Activated CD4-positive, alpha-beta T cell treated with anti-CD3 and anti-CD28 coated beads, Interleukin-2, amount 50 U/mL, for 48 hours (primary cell): Measurements from ENCODE around the gene FREY1.
A peak's percentile ranks its signal among the peaks of the same experiment; 100 is the strongest.

Source experiments
- DNase-seq, 2 experiments: peaks; one replicate each; pipeline ENCODE4 v3.0.0-alpha.2; 2020

FREY1 gene

DNA sequence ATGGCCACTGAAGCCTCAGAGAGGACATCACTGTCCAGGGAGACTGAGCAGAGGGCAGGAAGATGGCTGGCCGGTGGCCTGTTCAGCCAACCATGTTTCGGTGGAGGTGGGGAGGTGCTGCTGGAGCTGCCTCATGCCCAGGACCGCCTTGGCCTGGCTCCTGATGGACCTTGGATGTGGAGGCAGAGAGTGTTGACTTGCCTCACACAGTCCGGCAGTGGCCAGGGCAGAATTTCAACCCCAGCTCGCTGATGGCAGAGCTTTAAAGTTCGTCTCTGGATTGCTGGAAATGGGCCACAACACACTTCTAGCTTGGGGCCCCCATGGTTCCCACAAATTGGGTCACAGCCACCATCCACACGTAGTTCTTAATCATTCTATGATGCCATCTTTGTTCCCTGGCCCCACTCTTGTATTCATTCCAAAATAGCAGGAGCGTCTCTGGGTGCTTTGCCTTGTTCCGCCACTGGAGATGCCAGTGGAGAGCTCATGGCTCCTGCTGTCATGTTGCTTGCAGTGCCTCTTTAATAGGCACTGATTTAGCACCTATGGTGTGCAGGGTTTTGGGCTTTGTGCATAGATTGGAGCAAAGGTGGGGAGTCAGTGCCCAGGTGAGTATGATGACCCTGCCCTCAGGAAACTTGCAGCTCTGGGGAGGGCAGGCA lies 16.1 kb downstream of the FREY1 start:
- no peak for DNase-seq

GRCh38 chr11:45889966-45890365 lies 17.1 kb downstream of the FREY1 start:
- DNase-seq: no peak

- DNase-seq: no peak
Measured at GRCh38 chr11:45889555-45889954, 17.5 kb downstream of the FREY1 start.

GRCh38 chr11:45887587-45887986 lies 19.5 kb downstream of the FREY1 start:
- DNase-seq: no peak

GRCh38 chr11:45886816-45887520 lies 20.1 kb downstream of the FREY1 start:
- DNase-seq: no peak

GRCh38 chr11:45885921-45886721 lies 20.9 kb downstream of the FREY1 start:
- no peak for DNase-seq

GRCh38 chr11:45885274-45885920 lies 21.7 kb downstream of the FREY1 start, which contains the start of gene MAPK8IP1:
Gene MAPK8IP1 (plus strand): TSS chr11:45885651. CDS start chr11:45885821, 170 bp downstream.
- peak; percentile 46 to 54 for DNase-seq

- DNase-seq: no peak
Measured at GRCh38 chr11:45884596-45885185, 22.4 kb downstream of the FREY1 start.

- no peak for DNase-seq
Measured at GRCh38 chr11:45881708-45882368, 25.2 kb downstream of the FREY1 start.

DNA sequence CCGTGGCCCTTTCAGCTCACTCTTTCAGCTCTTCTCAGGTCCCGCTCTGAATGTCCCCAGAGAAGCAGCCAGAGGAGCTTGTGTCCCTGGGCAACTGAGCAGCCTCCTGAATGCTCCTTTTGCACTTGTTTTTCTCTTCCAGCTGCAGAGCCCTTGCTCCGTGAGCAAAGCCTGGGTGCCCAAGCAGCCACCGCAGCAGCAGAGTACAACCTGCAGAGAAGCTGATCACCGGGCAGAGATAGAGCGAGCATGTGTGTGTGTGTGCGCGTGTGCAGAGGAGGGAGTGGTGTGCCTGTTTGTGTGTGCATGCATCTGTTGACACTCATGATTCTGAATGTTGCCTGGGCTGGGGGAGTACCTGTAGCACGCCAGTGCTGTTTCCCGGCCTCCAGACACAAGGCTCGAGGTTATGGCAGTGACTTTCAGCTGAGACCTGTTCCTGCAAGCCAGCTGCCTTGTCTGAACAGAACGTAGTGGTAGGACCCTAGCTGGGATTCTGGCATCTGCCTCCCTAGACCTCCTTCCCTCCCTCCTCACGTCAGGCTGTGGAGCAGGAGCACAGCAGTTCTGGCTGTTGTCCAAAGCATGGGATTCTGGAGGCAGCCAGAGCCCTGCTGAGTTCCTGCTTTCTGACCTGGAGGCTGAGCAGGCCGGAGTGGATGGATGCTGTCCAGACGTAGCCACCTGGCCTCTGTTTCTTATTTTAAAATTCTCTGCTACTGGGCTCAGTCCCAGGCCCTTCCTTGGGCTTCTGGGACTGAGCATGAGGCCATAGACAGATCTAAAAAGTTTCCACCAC lies 26.1 kb downstream of the FREY1 start:
- no peak for DNase-seq

DNA sequence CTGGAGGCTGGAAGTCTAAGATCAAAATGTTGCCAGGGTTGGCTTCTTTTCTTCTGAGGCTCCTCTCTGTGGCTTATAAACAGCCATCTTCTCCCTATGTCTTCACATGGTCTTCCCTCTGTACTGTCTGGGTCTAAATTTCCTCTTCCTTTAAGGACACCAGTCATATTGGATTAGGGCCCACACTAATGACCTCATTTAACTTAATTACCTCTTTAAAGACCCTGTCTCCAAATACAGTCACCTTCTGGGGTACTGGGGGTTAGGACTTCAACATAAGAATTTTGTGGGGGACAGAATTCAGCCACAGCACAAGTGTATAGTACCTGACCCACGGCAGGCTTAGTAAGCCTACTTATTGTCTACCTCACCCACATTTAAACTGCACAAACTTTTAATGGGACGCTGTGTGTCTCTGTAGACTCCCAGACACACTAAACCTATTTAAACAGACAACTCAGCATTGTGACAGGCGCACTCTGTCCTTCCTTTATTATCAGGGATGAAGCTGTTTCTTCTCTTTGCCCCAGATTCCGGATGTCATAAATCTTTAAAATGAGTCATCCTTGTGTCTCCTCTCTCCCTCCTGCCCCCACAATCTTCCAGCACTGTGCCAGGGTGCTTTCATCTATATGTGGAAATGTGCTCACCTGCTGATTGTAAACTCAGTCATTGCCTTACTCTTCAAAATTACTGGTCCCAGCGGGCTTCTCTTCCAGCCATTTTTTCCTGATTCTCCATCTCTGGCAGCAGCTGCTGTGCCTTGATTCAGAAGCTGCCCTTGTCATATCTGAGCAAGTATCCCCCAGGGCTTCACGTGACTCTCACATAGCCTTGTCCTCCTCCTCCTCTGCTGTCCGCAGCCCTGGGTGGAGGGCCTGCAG lies 27.0 kb downstream of the FREY1 start:
- no peak for DNase-seq

GRCh38 chr11:45877845-45878244 lies 29.2 kb downstream of the FREY1 start:
- no peak for DNase-seq

DNA sequence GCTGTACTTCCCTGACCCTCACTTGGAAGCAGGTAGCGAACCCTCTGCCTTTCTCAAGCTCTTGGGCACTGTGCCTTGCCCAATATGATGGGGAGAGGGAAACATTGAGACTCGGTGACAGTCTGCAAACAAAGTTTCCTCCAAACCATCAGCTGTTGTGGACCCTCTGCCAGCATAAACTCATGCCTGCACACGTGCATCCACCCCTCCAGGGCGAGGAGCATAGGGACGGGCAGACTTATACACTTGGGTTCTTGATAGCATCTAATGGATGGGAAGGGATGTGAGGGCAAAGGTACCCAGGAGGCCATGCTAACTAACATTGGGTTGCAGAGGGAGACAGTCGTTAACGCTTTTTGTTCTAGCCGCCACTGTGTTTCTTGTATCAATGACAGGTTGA lies 29.9 kb downstream of the FREY1 start:
- no peak for DNase-seq

GRCh38 chr11:45876401-45876800 lies 30.7 kb downstream of the FREY1 start:
- DNase-seq: no peak

DNA sequence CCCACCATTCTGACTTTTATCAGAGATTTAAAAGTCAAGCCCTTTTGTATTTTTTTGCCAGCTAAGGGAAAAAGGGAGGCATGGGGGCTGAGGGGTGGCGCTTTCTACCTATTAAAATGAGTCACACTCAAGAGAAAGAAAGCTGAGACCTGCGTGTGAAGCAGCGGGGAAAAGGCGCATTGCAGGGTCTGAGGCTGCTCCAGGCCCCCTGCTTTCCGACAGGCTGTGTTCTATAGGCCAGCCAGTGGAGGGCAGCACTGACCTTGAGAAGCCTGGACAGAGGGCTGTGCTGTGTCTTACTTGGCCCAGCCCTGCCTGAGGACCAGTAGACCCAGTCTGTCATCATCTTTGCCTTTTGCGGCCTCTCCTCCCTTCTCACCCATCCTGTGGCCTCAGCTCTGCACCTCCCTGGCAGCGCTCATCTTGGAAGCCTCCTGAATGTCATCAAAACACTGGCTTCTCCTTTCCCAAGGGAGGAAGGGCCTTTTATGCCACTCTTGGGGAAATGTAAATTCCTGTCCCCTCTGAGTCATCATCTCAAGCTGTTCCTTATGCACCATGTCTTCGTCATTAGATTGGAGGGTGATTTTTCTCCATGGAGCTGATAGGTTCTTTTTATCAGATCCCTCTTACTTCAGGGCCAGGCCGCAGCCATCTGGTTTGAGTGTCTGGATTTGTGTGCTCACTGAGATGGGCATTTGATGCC lies 34.3 kb downstream of the FREY1 start:
- DNase-seq: peak; percentile 25 to 27

- DNase-seq: no peak
Measured at GRCh38 chr11:45871638-45872037, 35.4 kb downstream of the FREY1 start.

- DNase-seq: no peak
Measured at GRCh38 chr11:45870706-45871105, 36.4 kb downstream of the FREY1 start.

DNA sequence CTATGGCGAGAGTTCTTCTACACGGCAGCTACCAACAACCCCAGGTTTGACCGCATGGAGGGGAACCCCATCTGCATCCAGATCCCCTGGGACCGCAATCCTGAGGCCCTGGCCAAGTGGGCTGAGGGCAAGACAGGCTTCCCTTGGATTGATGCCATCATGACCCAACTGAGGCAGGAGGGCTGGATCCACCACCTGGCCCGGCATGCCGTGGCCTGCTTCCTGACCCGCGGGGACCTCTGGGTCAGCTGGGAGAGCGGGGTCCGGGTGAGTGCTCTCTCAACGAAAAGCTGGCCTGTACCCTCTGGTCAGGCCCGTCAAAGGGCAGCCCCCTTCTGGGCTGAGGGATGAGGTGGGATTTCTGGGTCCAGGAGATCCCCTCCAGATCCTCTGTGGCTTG lies 37.5 kb downstream of the FREY1 start:
- no peak for DNase-seq

GRCh38 chr11:45864041-45864440 lies 43.0 kb downstream of the FREY1 start:
- DNase-seq: no peak
